NCI-H2196 treated with DMSO at 0.1 percent for 48 hours (cell line): ENCODE data around the gene BMPR1B.
"Not testable (repeated sequence)": the region's sequence is repeated elsewhere in the genome, so short reads cannot be mapped to it uniquely, and the experiment has no call there.

Source experiments
- DNase-seq: peaks from one replicate; lab custom pipeline; 2025; ENCODE audit not compliant: unreplicated experiment; lab: John Stamatoyannopoulos, UW

Gene BMPR1B

DNA sequence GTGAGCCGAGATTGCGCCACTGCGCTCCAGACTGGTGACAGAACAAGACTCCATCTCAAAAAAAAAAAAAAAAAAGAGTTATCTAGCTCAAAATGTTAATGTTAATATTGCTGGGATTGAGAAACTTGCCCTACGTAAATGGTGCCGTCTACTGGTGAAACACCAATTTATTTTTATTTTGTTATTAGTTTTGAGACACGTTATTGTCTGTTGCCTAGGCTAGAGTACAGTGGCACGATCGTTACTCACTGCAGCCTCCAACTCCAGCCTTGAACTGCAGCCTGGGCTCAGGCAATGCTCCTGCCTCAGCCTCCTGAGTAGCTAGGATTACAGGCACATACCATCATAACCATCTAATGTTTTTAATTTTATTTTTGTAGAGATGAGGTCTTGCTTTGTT is 262.8 kb downstream of the BMPR1B start:
- DNase-seq: no peak

- no peak for DNase-seq
Observed at GRCh38 chr4:95021099-95021498, 263.3 kb downstream of the BMPR1B start.

GRCh38 chr4:95023110-95023509 is 265.4 kb downstream of the BMPR1B start:
- no peak for DNase-seq

- DNase-seq: no peak
Observed at GRCh38 chr4:95027905-95028618, 270.3 kb downstream of the BMPR1B start.

GRCh38 chr4:95038791-95039190 is 281.0 kb downstream of the BMPR1B start:
- no peak for DNase-seq

DNA sequence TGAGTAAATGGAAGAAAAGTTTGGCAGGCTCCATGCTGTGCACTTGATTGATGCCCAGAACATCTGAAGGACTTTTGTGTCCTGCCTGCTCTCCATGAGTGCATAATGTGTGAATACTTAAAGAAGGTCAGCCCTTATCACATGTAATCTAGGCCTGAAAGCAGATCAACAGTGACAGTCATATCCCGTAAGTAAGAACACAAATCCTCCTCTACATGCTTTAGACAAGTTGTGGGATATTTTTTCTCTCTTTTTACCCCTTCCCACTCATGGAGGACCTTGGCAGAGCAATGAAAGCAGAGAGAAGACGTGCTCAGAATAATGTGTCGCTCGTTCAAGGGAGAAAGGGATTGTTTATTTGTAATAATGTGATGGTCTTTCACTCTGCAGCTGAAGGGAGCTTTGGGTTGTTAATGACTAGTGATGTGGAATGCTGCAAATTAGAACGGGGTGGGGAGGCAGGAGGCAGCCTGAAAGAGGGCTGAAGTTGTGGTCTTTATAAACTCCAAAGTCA is 286.6 kb downstream of the BMPR1B start:
- DNase-seq: no peak

GRCh38 chr4:95045429-95045828 is 287.7 kb downstream of the BMPR1B start:
- DNase-seq: no peak

- no peak for DNase-seq
Observed at GRCh38 chr4:95048296-95048695, 290.5 kb downstream of the BMPR1B start.

- no peak for DNase-seq
Observed at GRCh38 chr4:95049551-95050233, 291.9 kb downstream of the BMPR1B start.

DNA sequence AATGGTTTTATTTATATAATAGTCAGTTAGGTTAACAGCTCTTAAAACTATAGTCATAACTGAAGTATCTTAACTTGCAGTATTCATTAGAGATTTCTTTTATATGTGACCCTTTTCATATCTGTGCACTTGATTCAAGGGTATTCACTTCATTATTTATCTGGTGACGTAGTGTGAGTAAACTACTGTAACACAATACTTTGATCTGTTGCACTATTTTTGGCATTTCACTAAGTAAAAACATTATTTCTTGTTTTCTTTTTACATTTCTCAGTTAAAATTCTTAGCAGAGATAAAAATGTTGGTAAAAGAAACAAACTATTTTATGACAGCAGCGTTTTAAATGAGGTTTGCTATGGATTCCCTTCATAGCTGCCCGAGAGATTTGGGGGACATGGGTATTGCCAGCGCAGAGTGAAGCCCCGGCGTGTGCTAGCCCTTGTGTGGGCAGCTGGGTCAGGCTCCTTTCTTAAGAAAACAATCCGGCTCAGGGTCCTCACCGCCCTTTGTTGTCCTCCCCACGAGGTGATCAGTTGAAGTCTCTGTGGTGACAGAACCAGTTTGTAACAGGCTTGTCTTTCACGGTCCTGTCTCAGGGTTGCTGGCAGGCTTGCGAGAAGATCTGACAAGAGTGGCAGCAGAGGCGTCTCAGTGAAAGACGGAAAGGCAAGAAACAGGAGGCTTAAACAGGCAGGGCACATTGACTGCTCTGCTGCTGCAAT is 293.4 kb downstream of the BMPR1B start:
- DNase-seq: no peak

DNA sequence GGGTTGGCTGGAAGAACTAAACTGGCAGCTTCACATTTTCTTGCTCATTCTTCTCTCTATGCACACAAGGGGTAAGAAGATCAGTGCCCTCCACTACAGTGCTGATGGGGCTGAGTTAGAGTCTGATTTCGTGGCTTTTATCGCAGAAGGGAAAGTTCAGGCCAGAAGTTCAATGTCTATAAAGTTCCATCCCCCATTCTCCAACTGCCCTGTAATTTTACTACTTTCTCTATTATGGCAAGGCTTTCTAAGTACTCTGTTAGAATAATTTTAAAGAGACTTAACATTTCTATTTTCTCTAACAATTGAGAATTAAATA is 293.9 kb downstream of the BMPR1B start:
- DNase-seq: no peak

- no peak for DNase-seq
Observed at GRCh38 chr4:95058991-95059390, 301.2 kb downstream of the BMPR1B start.

DNA sequence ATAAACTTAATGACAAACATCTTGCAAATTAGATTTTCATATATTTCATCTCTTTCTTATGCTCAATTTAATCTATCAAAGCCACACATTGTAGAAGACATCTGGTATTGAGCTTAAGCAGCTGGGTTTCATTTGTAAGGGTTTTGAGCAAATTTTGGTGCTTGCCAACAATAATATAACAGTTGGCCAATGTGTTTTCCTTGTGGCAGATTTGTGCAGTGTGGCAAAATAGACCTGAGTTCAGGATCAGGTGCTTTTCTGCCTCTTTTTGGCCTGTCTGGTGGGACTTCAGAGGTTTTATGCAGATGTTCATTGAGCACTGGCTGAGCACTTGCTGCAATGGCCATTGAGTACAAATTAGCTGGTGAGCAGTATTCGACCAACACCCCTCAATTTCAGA is 301.9 kb downstream of the BMPR1B start:
- no peak for DNase-seq

DNA sequence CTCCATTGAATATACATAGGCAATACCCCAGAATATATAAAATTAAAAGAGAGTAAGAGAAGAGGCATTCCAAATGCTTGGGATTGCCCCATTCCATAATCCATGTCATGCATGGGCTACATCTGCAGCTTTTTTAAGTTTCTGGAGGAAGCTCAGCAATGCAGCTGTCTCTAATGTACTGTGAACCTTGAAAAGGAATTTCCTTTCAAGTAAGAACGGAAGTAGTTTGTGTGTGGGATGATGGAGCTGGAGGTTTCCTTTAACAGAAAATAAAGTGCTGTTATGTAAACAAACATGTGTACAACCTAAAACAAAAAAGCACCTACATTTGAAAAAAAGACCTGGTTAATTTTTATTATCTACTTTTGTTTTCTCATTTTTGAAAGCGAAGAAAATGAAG is 303.5 kb downstream of the BMPR1B start:
- no peak for DNase-seq

- not testable (repeated sequence) for DNase-seq
Observed at GRCh38 chr4:95061801-95062200, 304.0 kb downstream of the BMPR1B start.

GRCh38 chr4:95066050-95066449 is 308.3 kb downstream of the BMPR1B start:
- no peak for DNase-seq

DNA sequence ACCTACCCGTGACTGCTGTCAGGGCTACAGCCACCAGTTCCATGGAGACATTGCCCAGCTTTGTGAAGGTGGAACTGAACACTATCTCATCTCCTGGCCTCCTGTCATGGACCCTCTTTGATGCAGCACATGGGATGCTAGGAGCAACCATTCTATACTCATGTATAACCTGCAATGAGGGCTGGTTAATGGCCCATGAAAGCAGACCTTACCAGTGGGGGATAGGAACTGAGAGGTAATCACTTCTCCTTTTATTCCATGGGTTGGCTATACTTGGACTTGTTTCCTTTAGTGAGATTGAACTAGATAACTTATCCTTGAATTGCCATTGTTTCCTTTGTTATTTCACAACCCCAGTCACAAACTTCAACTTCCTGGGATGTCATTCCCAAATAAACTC is 310.6 kb downstream of the BMPR1B start:
- no peak for DNase-seq

DNA sequence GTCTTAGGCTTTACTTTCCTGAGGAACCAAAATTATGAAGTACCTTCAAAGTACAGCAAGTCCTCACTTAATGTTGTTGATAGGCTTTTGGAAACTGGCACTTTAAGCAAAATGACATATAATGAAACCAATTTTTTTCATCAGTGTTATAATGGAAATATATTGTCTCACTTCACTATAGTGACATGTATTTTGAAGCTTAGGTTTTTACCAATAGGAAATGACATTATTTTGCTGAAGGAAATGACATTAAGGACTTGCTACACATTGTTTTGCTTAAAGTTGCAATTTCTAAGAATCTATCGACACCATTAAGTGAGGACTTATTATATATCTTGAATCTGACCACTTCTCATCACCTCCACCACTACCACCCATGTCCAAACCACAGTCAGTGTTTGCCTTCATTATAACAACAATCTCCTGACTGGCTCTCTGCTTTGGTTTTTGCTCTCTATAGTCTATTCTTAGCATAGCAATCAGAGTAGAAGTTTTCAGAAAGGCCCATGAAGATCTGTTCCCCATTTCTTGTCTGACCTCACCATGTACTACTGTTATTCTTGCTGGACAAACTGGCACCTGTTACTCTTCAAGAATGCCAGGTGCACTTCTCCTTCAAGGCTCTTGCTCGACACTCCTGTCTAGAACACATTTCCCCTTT is 311.2 kb downstream of the BMPR1B start:
- no peak for DNase-seq

GRCh38 chr4:95071851-95072250 is 314.1 kb downstream of the BMPR1B start:
- no peak for DNase-seq

- DNase-seq: no peak
Observed at GRCh38 chr4:95073646-95074045, 315.9 kb downstream of the BMPR1B start.

- no peak for DNase-seq
Observed at GRCh38 chr4:95077864-95078263, 320.1 kb downstream of the BMPR1B start.

DNA sequence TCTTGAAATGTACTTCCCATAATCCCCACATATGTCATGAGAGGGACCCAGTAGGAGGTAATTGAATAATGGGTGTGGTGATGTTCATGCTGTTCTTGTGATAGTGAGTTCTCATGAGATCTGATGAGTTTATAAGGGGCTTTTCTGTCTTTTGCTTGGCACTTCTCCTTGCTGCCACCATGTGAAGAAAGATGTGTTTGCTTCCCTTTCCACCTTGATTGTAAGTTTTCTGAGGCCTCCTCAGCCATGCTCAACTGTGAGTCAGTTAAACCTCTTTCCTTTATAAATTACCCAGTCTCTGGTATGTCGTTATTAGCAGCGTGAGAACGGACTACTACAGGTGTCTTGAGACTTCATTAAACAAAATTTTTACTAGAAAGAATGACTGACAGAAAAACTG is 323.2 kb downstream of the BMPR1B start:
- DNase-seq: no peak
